PC-9 (cell line): ENCODE measurements around the gene ATOH8. TPM values are rescaled to one million over a fixed set of nuclear protein-coding genes. Genes with fewer than 3 reads are reported as not detected.

ENCODE experiments used
- BruUV-seq: library from RNA; stranded (reverse); fragments of 400-500 nt; replicated peaks from 2 replicates; lab custom pipeline; 2021; lab: Mats Ljungman, UMichigan
- CTCF ChIA-PET: fragments of 300-600 bp; sonication (Branson Sonifier 250); formaldehyde crosslinking; loops from one replicate; lab custom pipeline; 2022; ENCODE audit warnings: antibody characterized with exemption; lab: Charles Lee
- POLR2A ChIA-PET: fragments of 300-600 bp; sonication (Branson Sonifier 250); formaldehyde crosslinking; loops from one replicate; lab custom pipeline; 2022; ENCODE audit warnings: antibody characterized with exemption; ENCODE audit not compliant: unreplicated experiment; lab: Charles Lee
- DNase-seq, 2 experiments: peaks; one replicate each; pipeline versions ENCODE4 v3.0.0 to v3.0.0-alpha.2; 2015 to 2022; ENCODE audit warnings: mixed read lengths in 1 of 2
- H2AFZ ChIP-seq: fragments of 200-600 bp; sonication (generic); 2 replicates; pipeline ENCODE4 v1.8.1; 2017; ENCODE audit warnings: antibody characterized with exemption
- H3F3A ChIP-seq: fragments of 200-600 bp; sonication (generic); 2 replicates; pipeline ENCODE4 v1.8.1; 2017; ENCODE audit warnings: antibody characterized with exemption, mild to moderate bottlenecking, low read depth; ENCODE audit not compliant: insufficient read depth
- H3K27ac ChIP-seq: fragments of 200-600 bp; sonication (generic); 2 replicates; pipeline ENCODE4 v1.6.1; 2016; ENCODE audit warnings: mixed run types
- H3K27me3 ChIP-seq: fragments of 200-600 bp; sonication (generic); 2 replicates; pipeline ENCODE4 v1.6.1; 2016; ENCODE audit warnings: low read depth, mixed run types; ENCODE audit not compliant: insufficient read depth
- H3K36me3 ChIP-seq: fragments of 200-600 bp; sonication (generic); 2 replicates; pipeline ENCODE4 v1.6.1; 2016; ENCODE audit warnings: low read depth, mixed run types
- H3K4me1 ChIP-seq: fragments of 200-600 bp; sonication (generic); replicated peaks from 2 replicates; pipeline ENCODE4 v1.6.1; 2016; ENCODE audit warnings: mixed run types; ENCODE audit not compliant: insufficient read depth
- H3K4me2 ChIP-seq: fragments of 200-600 bp; sonication (generic); 2 replicates; pipeline ENCODE4 v1.6.1; 2017; ENCODE audit warnings: mixed run types
- H3K4me3 ChIP-seq: fragments of 200-600 bp; sonication (generic); 2 replicates; pipeline ENCODE4 v1.6.1; 2016; ENCODE audit warnings: mixed run types
- H3K79me2 ChIP-seq: fragments of 200-600 bp; sonication (generic); 2 replicates; pipeline ENCODE4 v1.6.1; 2017; ENCODE audit warnings: low read depth, mixed run types
- H3K9me2 ChIP-seq: fragments of 200-600 bp; sonication (generic); 2 replicates; pipeline ENCODE4 v1.8.1; 2017; ENCODE audit warnings: mild to moderate bottlenecking; ENCODE audit not compliant: insufficient read depth
- H3K9me3 ChIP-seq: fragments of 200-600 bp; sonication (generic); 2 replicates; pipeline ENCODE4 v1.8.1; 2016; ENCODE audit warnings: low read depth; ENCODE audit not compliant: insufficient read depth
- H4K20me1 ChIP-seq: fragments of 200-600 bp; sonication (generic); 2 replicates; pipeline ENCODE4 v1.8.1; 2017; ENCODE audit not compliant: insufficient read depth
- CTCF ChIP-seq: fragments of 200-600 bp; sonication (generic); conservative IDR thresholded peaks from 2 replicates; pipeline ENCODE4 v1.6.1; 2017; ENCODE audit warnings: mixed run types, antibody characterized with exemption, mild to moderate bottlenecking, moderate library complexity
- EZH2 ChIP-seq: fragments of 200-600 bp; sonication (generic); IDR thresholded peaks from 2 replicates; pipeline ENCODE4 v1.8.0; 2017; ENCODE audit warnings: antibody characterized with exemption, low read depth
- intact Hi-C: fragments of 100-400 bp; cut with micrococcal nuclease; formaldehyde crosslinking; loops from one replicate; pipeline ENCODE4 v1.10.0; 2022; ENCODE audit not compliant: unreplicated experiment
- microRNA-seq: library from miRNA; unstranded; fragments of <30 nt; microRNA quantifications from one replicate; pipeline ENCODE4 v1.2.0, GENCODE V29; 2021; ENCODE audit warnings: borderline number of aligned reads, borderline replicate concordance
- total RNA-seq: library from RNA; stranded (reverse); gene quantifications from 2 replicates; pipeline ENCODE4 v1.2.3, GENCODE V29; 2021

The ATOH8 gene
- total RNA-seq, 1 experiment from 2014 or later = not detected

DNA sequence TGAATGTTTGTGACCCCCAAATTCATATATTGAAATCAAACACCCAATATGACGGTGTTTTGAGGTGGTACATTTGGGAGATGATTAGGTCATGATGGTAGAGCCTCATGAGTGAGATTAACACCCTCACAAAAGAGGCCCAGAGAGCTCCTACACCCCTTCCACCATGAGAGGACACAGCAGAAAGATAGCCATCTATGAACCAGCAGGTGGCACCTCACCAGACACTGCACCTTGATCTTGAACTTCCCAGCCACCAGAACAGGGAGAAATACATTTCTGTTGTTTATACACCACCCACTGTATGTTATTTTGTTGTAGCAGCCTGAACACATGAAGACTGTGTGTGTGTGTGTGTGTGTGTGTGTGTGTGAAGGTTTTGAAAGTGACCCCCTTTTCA lies 76.9 kb downstream of the ATOH8 start:
- Histone ChIP-seq H3K9me3 (no peaks in the 10 kb centered on the region), H3K4me1 (peaks cover 6% of the 10 kb centered on the region; the same call in 1 of the 2 replicates), H4K20me1 (no peaks in the 10 kb centered on the region), H3K4me3 (no peak overlapping the region), H3K27me3 (no peaks in the 10 kb centered on the region), H3F3A (no peaks in the 10 kb centered on the region), H3K27ac (no peak overlapping the region), H3K36me3 (no peaks in the 10 kb centered on the region), H2AFZ (no peak overlapping the region), H3K79me2 (no peaks in the 10 kb centered on the region), H3K9me2 (0 out of 2 replicates have a peak, but pooled peaks cover 3% of the 10 kb centered on the region), H3K4me2 (no peak overlapping the region)
- no peak for DNase-seq
- intact Hi-C loops = no loop called here
- BruUV-seq = no TSS peak
- no peak; the same call in 1 of the 2 replicates for TF ChIP-seq CTCF
- no peak for TF ChIP-seq EZH2
- ChIA-PET POLR2A (no interaction called here), CTCF (interaction anchor here (0.6 kb wide), 2 partner anchors 91 to 250 kb away, joined by 3 read pairs; no protein-coding TSS in a partner anchor)

DNA sequence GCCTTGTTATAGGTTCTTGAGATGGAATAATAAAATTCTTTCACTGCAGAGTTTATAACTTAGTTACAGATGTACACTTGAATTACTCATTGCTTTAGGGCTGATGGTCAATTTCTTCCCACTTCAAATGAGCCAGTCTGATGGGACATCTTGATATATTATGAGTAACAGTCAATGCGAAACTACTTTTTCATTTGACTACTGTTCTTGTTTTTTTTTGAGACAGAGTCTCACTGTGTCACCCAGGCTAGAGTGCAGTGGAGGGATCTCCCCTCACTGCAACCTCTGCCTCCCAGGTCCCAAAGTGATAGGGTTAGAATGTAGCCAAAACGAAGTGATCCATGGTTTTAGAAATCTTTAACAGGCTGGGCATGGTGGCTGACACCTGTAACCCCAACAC lies 77.9 kb downstream of the ATOH8 start:
- intact Hi-C loops = no loop called here
- ChIA-PET POLR2A (no interaction called here), CTCF (no interaction called here)
- H4K20me1 ChIP-seq = no peaks in the 10 kb centered on the region
- peaks cover under 1% of the 10 kb centered on the region; the same call in 1 of the 2 replicates for H3F3A ChIP-seq
- H3K9me3 ChIP-seq = no peaks in the 10 kb centered on the region
- H3K27me3 ChIP-seq = no peaks in the 10 kb centered on the region
- H3K27ac ChIP-seq = no peak overlapping the region
- no TSS peak for BruUV-seq
- no peak for DNase-seq
- no peak overlapping the region for H2AFZ ChIP-seq
- no peak overlapping the region for H3K4me2 ChIP-seq
- no peaks in the 10 kb centered on the region for H3K79me2 ChIP-seq
- 0 out of 2 replicates have a peak, but pooled peaks cover 3% of the 10 kb centered on the region for H3K9me2 ChIP-seq
- no peaks in the 10 kb centered on the region for H3K36me3 ChIP-seq
- H3K4me3 ChIP-seq = no peak overlapping the region
- H3K4me1 ChIP-seq = peaks cover 6% of the 10 kb centered on the region; the same call in 1 of the 2 replicates
- TF ChIP-seq EZH2 (no peak), CTCF (no peak)

- H4K20me1 ChIP-seq = no peaks in the 10 kb centered on the region
- no peak for DNase-seq
- ChIA-PET CTCF (no interaction called here), POLR2A (interaction anchor here (0.7 kb wide), 1 partner anchor 79 kb away, joined by 6 read pairs; no protein-coding TSS in a partner anchor)
- no peaks in the 10 kb centered on the region for H3K79me2 ChIP-seq
- intact Hi-C loops = no loop called here
- no peak overlapping the region for H3K4me2 ChIP-seq
- no peaks in the 10 kb centered on the region; the same call in 1 of the 2 replicates for H3K36me3 ChIP-seq
- H3F3A ChIP-seq = peaks cover 3% of the 10 kb centered on the region
- H3K27ac ChIP-seq = no peak overlapping the region
- H3K9me3 ChIP-seq = no peaks in the 10 kb centered on the region
- H3K27me3 ChIP-seq = no peaks in the 10 kb centered on the region
- H3K9me2 ChIP-seq = 0 out of 2 replicates have a peak, but pooled peaks cover 3% of the 10 kb centered on the region
- no peak overlapping the region for H3K4me3 ChIP-seq
- no peak overlapping the region for H2AFZ ChIP-seq
- TF ChIP-seq CTCF (no peak), EZH2 (no peak)
- no peaks in the 10 kb centered on the region for H3K4me1 ChIP-seq
- no TSS peak for BruUV-seq
These were observed 80.7 kb downstream of the ATOH8 start for GRCh38 chr2:85834466-85834865.

Small RNA genes lying within 50 kb of the gene (microRNA-seq; reads per million reads assigned to microRNA genes)
- not detected for gene MIR6071

Other genes with a start within 250 kb of the ATOH8 start
- 169 and 206 TPM in 2 replicates for gene MAT2A, start 214.8 kb upstream of the ATOH8 start, total RNA-seq
- gene GGCX, start 192.5 kb upstream of the ATOH8 start, total RNA-seq = 30.2 and 30.6 TPM in 2 replicates
- gene VAMP8, start 176.4 kb upstream of the ATOH8 start, total RNA-seq = 91.9 and 124 TPM in 2 replicates
- 7.2 and 7.4 TPM in 2 replicates for gene VAMP5, start 169.6 kb upstream of the ATOH8 start, total RNA-seq
- gene RNF181, start 158.2 kb upstream of the ATOH8 start, total RNA-seq = 93.9 and 96.7 TPM in 2 replicates
- gene TMEM150A, start 151.3 kb upstream of the ATOH8 start, total RNA-seq = 5.3 and 5.9 TPM in 2 replicates
- 46.0 and 48.6 TPM in 2 replicates for gene C2orf68, start 141.9 kb upstream of the ATOH8 start, total RNA-seq
- 61.0 and 66.7 TPM in 2 replicates for gene USP39, start 137.8 kb upstream of the ATOH8 start, total RNA-seq
- not detected in 2 replicates for gene SFTPB, start 85.8 kb upstream of the ATOH8 start, total RNA-seq
- gene GNLY, start 59.6 kb upstream of the ATOH8 start, total RNA-seq = not detected in 2 replicates
- 5.9 and 7.2 TPM in 2 replicates for gene ST3GAL5, start 135.0 kb downstream of the ATOH8 start, total RNA-seq